GM12891 (cell line): Measurements from ENCODE around the gene HAUS3.

Source experiments
- POLR2AphosphoS5 ChIP-seq: IDR thresholded peaks from 2 replicates; pipeline ENCODE4 v1.6.1; 2011; ENCODE audit warnings: low read depth, low read length, control low read depth
- TAF1 ChIP-seq: IDR thresholded peaks from 2 replicates; pipeline ENCODE4 v1.6.1; 2011; ENCODE audit warnings: low read depth, low read length, control low read depth

GRCh38 chr4:2287594-2287915, 45.6 kb upstream of the HAUS3 start:
- TF ChIP-seq POLR2AphosphoS5 = no peak
- no peak for TF ChIP-seq TAF1
